Activated B cell treated with CpG ODN at 0.5 μM for 24 hours (primary cell): ENCODE measurements around the gene MYL11. TPM values are rescaled to one million over a fixed set of nuclear protein-coding genes. Genes with fewer than 3 reads are reported as not detected.

Experiments
- ATAC-seq: fragments of 200-7000 bp; cut with Tn5 transposase; one replicate; pipeline ENCODE4 v1.10.0; 2021; ENCODE audit warnings: low read depth, mild to moderate bottlenecking, moderate library complexity
- CTCF ChIA-PET: fragments of 350-600 bp; sonication (Branson Sonifier 250); formaldehyde crosslinking; loops from one replicate; lab custom pipeline; 2021; ENCODE audit warnings: antibody characterized with exemption; lab: Charles Lee
- POLR2A ChIA-PET: fragments of 350-600 bp; sonication (Branson Sonifier 250); formaldehyde crosslinking; loops from one replicate; lab custom pipeline; 2021; ENCODE audit warnings: antibody characterized with exemption; lab: Charles Lee
- DNase-seq: peaks from one replicate; pipeline ENCODE4 v3.0.0; 2022
- H3K27ac Mint-ChIP-seq: one replicate; pipeline ENCODE4 v1.8.0; 2020; ENCODE audit warnings: mixed read lengths
- H3K27me3 Mint-ChIP-seq: one replicate; pipeline ENCODE4 v1.8.0; 2021; ENCODE audit warnings: mixed read lengths
- H3K36me3 Mint-ChIP-seq: one replicate; pipeline ENCODE4 v1.8.0; 2021; ENCODE audit warnings: low read depth, mixed read lengths
- H3K4me1 Mint-ChIP-seq: one replicate; pipeline ENCODE4 v1.8.0; 2021; ENCODE audit warnings: mixed read lengths
- H3K4me3 Mint-ChIP-seq: one replicate; pipeline ENCODE4 v1.8.0; 2020; ENCODE audit warnings: mild to moderate bottlenecking, mixed read lengths
- H3K9me3 Mint-ChIP-seq: one replicate; pipeline ENCODE4 v1.8.0; 2020; ENCODE audit warnings: mixed read lengths
- intact Hi-C: fragments of 100-400 bp; cut with micrococcal nuclease; formaldehyde crosslinking; loops from one replicate; pipeline ENCODE4 v1.15.1; 2024
- total RNA-seq: library from RNA; stranded (reverse); gene quantifications from 2 replicates; pipeline ENCODE4 v1.2.3, GENCODE V29; 2022
- TF ChIP-seq, protein P1 (sequence below): fragments of 200-600 bp; IDR thresholded peaks from one replicate; pipeline ENCODE4 v1.8.0; 2022; ENCODE audit warnings: antibody characterized with exemption, mild to moderate bottlenecking

Gene MYL11
- total RNA-seq, 1 donor from 2014 or later: not detected

DNA sequence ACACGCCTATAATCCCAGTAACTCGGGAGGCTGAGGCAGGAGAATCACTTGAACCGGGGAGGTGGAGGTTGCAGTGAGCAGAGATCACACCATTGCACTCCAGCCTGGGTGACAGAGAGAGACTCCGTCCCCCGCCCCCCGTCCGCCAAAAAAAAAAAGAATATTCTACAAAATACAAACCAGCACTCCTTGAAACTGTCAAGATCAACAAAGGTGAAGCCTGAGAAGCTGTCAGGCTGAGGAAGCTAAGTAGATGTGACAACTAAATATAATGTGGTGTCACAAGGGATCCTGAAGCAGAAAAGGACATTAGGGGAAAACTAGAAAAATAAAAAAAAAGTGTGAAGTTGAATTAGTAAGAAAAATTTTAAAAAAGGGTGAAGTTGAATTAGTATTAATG is 25.7 kb upstream of the MYL11 start:
- TF ChIP-seq, protein P1, sequence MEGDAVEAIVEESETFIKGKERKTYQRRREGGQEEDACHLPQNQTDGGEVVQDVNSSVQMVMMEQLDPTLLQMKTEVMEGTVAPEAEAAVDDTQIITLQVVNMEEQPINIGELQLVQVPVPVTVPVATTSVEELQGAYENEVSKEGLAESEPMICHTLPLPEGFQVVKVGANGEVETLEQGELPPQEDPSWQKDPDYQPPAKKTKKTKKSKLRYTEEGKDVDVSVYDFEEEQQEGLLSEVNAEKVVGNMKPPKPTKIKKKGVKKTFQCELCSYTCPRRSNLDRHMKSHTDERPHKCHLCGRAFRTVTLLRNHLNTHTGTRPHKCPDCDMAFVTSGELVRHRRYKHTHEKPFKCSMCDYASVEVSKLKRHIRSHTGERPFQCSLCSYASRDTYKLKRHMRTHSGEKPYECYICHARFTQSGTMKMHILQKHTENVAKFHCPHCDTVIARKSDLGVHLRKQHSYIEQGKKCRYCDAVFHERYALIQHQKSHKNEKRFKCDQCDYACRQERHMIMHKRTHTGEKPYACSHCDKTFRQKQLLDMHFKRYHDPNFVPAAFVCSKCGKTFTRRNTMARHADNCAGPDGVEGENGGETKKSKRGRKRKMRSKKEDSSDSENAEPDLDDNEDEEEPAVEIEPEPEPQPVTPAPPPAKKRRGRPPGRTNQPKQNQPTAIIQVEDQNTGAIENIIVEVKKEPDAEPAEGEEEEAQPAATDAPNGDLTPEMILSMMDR: no peak
- H3K4me1 Mint-ChIP-seq: peaks cover 40% of the 10 kb centered on the region
- ChIA-PET POLR2A (interaction anchor here (0.7 to 1.1 kb wide), 4 partner anchors 34 to 206 kb away, joined by 3 to 15 read pairs (median 4); partner anchors contain the start of gene SEPTIN1), CTCF (no interaction called here)
- peaks cover 44% of the 10 kb centered on the region for H3K36me3 Mint-ChIP-seq
- H3K27ac Mint-ChIP-seq: peak overlapping the region; percentile 79
- intact Hi-C loops: no loop called here
- no peaks in the 10 kb centered on the region for H3K9me3 Mint-ChIP-seq
- H3K4me3 Mint-ChIP-seq: no peak overlapping the region
- DNase-seq (no peak), ATAC-seq (no peak)
- no peaks in the 10 kb centered on the region for H3K27me3 Mint-ChIP-seq

DNA sequence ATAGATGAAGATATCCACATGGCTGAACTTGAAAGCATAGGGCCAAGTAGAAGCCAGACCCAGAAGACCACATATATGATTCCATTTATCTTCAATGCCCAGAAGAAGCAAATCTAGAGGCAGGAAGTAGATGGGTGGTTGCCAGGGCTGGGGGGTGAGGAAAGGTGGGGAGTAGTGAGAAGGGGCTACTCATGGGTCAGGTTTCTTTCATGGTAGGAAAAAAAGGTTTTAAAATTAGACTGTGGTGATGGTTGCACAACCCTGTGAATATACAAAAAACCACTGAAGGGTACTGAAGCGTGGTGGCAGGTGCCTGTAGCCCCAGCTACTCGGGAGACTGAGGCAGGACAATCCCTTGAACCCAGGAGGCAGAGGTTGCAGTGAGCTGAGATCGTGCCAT is 24.9 kb upstream of the MYL11 start:
- Mint-ChIP-seq H3K4me1 (peaks cover 48% of the 10 kb centered on the region), H3K4me3 (peak overlapping the region; percentile 67)
- ATAC-seq: peak; percentile 35

DNA sequence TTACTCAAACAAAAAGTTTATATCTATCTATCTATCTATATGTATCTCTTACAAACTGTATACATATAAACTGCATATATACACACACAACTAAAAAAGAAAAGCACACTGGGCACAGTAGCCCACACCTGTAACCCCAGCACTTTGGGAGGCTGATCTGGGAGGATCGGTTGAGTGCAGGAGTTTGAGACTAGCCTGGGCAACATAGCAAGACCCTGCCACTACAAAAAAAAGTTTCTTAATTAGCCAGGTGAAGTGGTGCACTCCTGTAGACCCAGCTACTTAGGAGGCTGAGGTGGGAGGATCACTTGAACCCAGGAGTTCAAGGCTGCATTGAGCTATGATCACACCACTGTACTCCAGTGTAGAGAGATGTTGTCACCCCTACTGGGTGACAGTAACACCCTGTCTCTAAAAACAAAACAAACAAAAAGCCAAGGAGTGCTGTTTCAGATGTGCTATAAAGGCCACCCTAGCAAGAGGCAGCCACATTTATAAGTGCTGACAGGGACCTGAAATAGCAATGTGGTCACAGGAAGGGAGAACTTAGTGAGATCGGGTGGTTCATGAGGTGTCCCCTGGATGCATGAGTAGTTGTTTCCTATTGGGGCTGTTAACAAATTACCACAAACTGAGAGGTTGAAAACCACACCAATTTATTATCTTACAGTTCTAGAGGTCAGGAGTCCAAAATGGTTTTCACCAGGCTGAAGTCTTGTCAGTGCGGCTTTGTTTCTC is 24.3 kb upstream of the MYL11 start:
- Mint-ChIP-seq H3K4me1 (peaks cover 52% of the 10 kb centered on the region), H3K9me3 (no peaks in the 10 kb centered on the region), H3K27me3 (no peaks in the 10 kb centered on the region), H3K36me3 (peaks cover 56% of the 10 kb centered on the region), H3K4me3 (peak overlapping the region; percentile 67), H3K27ac (peak overlapping the region; percentile 79)
- TF ChIP-seq, protein P1: no peak
- ATAC-seq: peak; percentile 18
- POLR2A ChIA-PET: interaction anchor here (0.6 to 1.1 kb wide), 5 partner anchors 14 to 123 kb away, joined by 3 to 15 read pairs (median 4); partner anchors contain the start of gene SEPTIN1
- no peak for DNase-seq
- CTCF ChIA-PET: no interaction called here
- intact Hi-C loops: no loop called here

More for the DNA sequence above, 24.9 kb upstream of the MYL11 start:
- H3K27ac Mint-ChIP-seq: peak overlapping the region; percentile 79
- intact Hi-C loops: no loop called here
- no peaks in the 10 kb centered on the region for H3K27me3 Mint-ChIP-seq
- ChIA-PET POLR2A (interaction anchor here (0.6 to 1.1 kb wide), 6 partner anchors 15 to 124 kb away, joined by 3 to 15 read pairs (median 4); partner anchors contain the start of gene SEPTIN1), CTCF (no interaction called here)
- TF ChIP-seq, protein P1: no peak
- H3K36me3 Mint-ChIP-seq: peaks cover 51% of the 10 kb centered on the region
- DNase-seq: no peak
- H3K9me3 Mint-ChIP-seq: no peaks in the 10 kb centered on the region

DNA sequence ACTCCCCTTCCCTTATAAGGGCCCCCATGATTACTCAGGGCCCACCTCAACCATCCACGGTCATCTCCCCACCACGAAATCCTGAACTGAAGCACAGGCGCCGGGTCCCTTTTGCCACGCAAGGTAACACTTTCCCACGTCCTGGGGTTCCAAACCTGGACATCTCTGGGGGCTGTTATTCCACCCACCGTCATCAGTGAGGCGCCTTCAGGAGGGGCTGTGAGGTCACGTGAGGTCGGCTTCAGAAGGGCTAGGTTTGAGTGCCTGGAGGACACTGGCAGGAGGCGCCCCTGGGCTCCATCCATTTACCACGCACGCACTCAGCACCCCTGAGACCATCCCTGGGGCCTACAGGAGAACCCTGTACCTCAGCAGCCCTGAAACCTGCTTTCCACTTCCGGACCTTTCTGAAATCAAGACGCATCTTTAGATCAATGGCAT is 23.6 kb upstream of the MYL11 start:
- CTCF ChIA-PET: no interaction called here
- TF ChIP-seq, protein P1: no peak

More for the DNA sequence above, 23.6 kb upstream of the MYL11 start:
- DNase-seq: no peak
- intact Hi-C loops: no loop called here
- no peak for ATAC-seq
- no peaks in the 10 kb centered on the region for H3K9me3 Mint-ChIP-seq
- H3K27me3 Mint-ChIP-seq: no peaks in the 10 kb centered on the region
- no peak overlapping the region for H3K4me3 Mint-ChIP-seq
- H3K27ac Mint-ChIP-seq: peak overlapping the region; percentile 79
- peaks cover 59% of the 10 kb centered on the region for H3K4me1 Mint-ChIP-seq
- peaks cover 56% of the 10 kb centered on the region for H3K36me3 Mint-ChIP-seq
- POLR2A ChIA-PET: interaction anchor here (0.8 to 1.1 kb wide), 2 partner anchors 16 to 19 kb away, joined by 3 to 5 read pairs; partner anchors contain the start of gene TBC1D10B
